HFFc6 (cell line): Measurements from ENCODE around the gene ASB18. TPM values are rescaled to one million over a fixed set of nuclear protein-coding genes. Genes with fewer than 3 reads are reported as not detected.

ENCODE experiments used
- DNase-seq: peaks from one replicate; pipeline ENCODE4 v3.0.0-alpha.2; 2018
- H3K27ac Mint-ChIP-seq: 2 replicates; pipeline ENCODE4 v1.8.0; 2020; ENCODE audit warnings: mild to moderate bottlenecking, mixed read lengths
- H3K27me3 Mint-ChIP-seq: 2 replicates; pipeline ENCODE4 v1.8.0; 2021; ENCODE audit warnings: mild to moderate bottlenecking, moderate library complexity, mixed read lengths; ENCODE audit not compliant: insufficient read depth
- H3K36me3 Mint-ChIP-seq: 2 replicates; pipeline ENCODE4 v1.8.0; 2021; ENCODE audit warnings: low read depth, mixed read lengths
- H3K4me1 Mint-ChIP-seq: 2 replicates; pipeline ENCODE4 v1.8.0; 2020; ENCODE audit warnings: low read depth, mixed read lengths
- H3K4me3 Mint-ChIP-seq: 2 replicates; pipeline ENCODE4 v1.8.0; 2020; ENCODE audit warnings: mild to moderate bottlenecking, moderate library complexity, mixed read lengths
- H3K9me3 Mint-ChIP-seq: 2 replicates; pipeline ENCODE4 v1.8.0; 2020; ENCODE audit warnings: mild to moderate bottlenecking, mixed read lengths
- total RNA-seq, 6 experiments: library from RNA; stranded (reverse); fragmentation: NEBNext Ultra II Directional; extraction: Animal tissue kit (Norgen Biotek cat#: 25700); gene quantifications; 2 replicates in 1 of 6; 3 replicates in 5 of 6; pipeline ENCODE4 v1.2.3, GENCODE V29; 2021
- TF ChIP-seq, protein P1 (sequence below): fragments of 200-600 bp; sonication (generic); IDR thresholded peaks from 2 replicates; pipeline ENCODE4 v1.5.0; 2021; ENCODE audit warnings: antibody characterized with exemption, mild to moderate bottlenecking

The ASB18 gene
- total RNA-seq, 6 experiments from 2014 or later, result not detected

DNA sequence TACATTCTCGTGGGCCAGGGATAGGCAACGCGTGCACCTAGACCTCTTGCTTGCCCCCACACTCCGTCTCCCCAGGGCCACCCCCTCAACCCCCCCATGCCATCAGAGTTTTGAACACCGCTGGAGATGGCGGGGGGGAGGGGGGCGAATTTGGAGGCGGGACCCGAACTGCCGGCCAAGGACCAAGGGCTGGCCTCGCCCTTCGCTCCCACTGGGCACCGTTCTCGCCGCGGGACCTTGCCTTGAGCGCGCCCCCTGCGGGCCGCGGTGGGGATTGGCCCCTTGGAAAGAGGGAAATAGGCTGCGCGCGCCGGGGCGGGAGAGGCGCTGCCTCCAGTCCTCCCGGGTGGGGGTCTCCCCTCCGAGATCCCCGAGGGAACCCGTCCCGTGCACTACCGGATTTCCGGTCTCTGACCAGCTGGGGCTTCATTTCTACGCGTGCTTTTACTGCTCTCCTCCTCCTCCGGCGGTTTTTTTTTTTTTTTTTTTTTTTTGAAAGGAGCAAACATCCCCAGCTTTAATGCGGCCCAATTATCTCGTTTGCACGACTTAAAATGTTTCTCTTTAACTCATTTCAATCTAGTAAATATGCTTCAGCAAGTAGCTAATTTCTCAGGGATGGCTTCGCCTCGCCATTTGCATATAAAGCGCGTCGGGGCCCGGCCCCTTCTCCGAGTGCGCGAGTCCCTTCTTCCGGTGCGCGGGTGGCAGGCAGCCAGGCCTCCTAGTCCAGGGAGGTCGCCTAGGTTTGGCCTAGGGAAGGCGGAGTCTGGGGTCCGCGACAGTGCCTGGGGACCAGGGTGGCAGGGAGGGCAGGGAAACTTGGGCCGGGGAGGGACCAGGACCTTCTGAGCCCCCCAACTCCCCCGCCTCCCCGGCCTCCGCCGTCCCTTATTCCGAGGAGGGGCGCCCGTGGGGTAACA, 86.0 kb downstream of the ASB18 start:
- H3K27ac Mint-ChIP-seq, result no peak overlapping the region
- no peaks in the 10 kb centered on the region for H3K36me3 Mint-ChIP-seq

DNA sequence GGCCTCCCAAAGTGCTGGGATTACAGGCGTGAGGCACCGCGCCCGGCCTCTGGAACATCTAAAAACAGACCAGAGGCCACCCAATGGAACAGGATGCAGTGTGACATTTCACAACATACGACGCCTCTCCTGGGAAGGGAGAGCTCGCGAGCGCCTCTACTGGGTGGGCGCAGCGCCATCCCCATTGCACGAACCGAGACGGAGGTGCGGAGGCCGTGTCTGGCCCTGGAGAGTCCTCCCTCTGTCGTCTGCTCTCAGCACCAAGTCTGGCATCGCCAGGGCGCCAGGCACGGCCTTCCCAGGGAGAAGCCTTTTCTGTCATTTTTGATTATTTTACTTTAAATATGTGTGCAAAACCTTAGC, 86.6 kb downstream of the ASB18 start:
- Mint-ChIP-seq H3K9me3 (no peaks in the 10 kb centered on the region), H3K4me1 (peaks cover 55% of the 10 kb centered on the region), H3K27me3 (peaks cover 18% of the 10 kb centered on the region), H3K27ac (no peak overlapping the region), H3K36me3 (no peaks in the 10 kb centered on the region), H3K4me3 (no peak overlapping the region)
- DNase-seq, result no peak
- TF ChIP-seq, protein P1, sequence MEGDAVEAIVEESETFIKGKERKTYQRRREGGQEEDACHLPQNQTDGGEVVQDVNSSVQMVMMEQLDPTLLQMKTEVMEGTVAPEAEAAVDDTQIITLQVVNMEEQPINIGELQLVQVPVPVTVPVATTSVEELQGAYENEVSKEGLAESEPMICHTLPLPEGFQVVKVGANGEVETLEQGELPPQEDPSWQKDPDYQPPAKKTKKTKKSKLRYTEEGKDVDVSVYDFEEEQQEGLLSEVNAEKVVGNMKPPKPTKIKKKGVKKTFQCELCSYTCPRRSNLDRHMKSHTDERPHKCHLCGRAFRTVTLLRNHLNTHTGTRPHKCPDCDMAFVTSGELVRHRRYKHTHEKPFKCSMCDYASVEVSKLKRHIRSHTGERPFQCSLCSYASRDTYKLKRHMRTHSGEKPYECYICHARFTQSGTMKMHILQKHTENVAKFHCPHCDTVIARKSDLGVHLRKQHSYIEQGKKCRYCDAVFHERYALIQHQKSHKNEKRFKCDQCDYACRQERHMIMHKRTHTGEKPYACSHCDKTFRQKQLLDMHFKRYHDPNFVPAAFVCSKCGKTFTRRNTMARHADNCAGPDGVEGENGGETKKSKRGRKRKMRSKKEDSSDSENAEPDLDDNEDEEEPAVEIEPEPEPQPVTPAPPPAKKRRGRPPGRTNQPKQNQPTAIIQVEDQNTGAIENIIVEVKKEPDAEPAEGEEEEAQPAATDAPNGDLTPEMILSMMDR, result no peak

More for the DNA sequence above, 86.0 kb downstream of the ASB18 start:
- DNase-seq, result no peak
- peaks cover 17% of the 10 kb centered on the region for H3K27me3 Mint-ChIP-seq
- peak overlapping the region; percentile 79 for H3K4me3 Mint-ChIP-seq
- peaks cover 55% of the 10 kb centered on the region for H3K4me1 Mint-ChIP-seq
- no peaks in the 10 kb centered on the region for H3K9me3 Mint-ChIP-seq
- TF ChIP-seq, protein P1, result peak; percentile 87

DNA sequence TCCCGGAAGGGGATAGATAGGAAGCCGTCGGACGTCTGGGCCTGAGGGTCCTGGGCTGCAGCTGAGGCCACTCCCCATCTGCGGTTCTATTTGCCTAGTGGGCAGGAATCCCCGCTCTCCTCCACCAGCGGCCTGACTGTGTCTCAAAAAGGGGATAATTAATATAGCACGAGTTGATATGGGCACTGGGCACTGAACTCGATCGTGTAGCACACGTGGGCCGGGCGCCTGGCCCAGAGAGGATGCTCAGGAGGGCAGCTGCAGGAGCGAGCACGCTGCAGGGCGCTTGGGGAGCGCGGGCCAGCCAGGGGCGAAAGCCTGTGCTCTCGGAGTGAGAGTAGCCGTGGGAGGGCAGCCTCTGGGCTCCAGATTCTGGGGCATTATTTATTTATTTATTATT, 87.3 kb downstream of the ASB18 start:
- Mint-ChIP-seq H3K27ac (no peak overlapping the region), H3K4me1 (peaks cover 58% of the 10 kb centered on the region), H3K4me3 (no peak overlapping the region), H3K36me3 (no peaks in the 10 kb centered on the region), H3K27me3 (peaks cover 22% of the 10 kb centered on the region), H3K9me3 (no peaks in the 10 kb centered on the region)
- TF ChIP-seq, protein P1, result no peak
- DNase-seq, result no peak

DNA sequence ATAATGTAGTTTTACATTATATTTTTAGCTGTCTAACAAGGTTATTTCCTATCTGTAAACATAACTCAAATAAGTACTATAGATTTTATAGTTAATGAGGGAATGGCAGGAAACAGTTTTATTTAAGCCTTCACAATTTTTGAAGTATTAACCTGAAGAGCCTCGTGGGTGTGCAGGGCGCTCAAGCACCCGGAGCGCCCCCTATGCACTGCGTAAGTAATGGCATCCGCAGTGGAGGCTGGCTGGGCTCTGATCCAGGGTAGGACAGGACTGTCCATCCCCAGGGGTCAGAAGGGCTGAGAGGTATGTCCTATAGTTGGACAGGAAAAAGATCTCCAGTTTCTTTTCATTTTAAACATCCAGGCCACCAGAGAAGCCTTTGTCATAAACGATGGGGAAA, 87.8 kb downstream of the ASB18 start:
- H3K9me3 Mint-ChIP-seq, result no peaks in the 10 kb centered on the region
- H3K27ac Mint-ChIP-seq, result no peak overlapping the region
- H3K27me3 Mint-ChIP-seq, result peaks cover 22% of the 10 kb centered on the region
- H3K36me3 Mint-ChIP-seq, result no peaks in the 10 kb centered on the region
- DNase-seq, result no peak
- H3K4me1 Mint-ChIP-seq, result peaks cover 60% of the 10 kb centered on the region
- H3K4me3 Mint-ChIP-seq, result no peak overlapping the region
- TF ChIP-seq, protein P1, result peak; percentile 80

DNA sequence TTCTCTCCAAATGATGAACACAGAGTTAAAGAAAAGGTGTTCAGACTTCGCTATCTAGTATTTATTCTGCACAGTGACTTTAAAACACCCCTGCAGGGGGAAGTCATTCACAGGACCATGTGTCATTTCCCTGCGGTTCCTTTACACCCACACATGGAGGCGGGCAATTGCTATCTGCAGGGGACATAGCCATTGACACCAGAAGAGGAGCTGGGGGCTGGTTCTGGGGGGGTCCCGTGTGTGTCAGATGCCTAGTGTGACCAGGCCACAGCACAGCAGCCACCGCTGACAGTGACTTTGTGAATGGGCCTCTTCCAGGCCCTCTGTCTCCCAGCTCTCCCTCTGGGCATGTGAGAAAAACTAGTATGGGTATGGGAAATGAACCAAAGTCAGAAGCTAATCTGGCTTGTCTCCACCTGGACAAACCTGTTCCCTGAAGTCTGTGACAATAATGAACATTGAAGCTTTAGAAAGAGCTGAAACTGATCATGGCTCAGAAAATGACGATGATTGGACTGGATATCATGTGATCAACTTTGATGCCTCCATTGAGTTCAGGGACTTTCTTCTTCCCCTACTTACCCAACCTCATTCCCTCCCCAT, 88.6 kb downstream of the ASB18 start:
- DNase-seq, result no peak
- Mint-ChIP-seq H3K4me3 (no peak overlapping the region), H3K27ac (no peak overlapping the region), H3K4me1 (peaks cover 56% of the 10 kb centered on the region), H3K27me3 (peaks cover 28% of the 10 kb centered on the region), H3K36me3 (no peaks in the 10 kb centered on the region), H3K9me3 (no peaks in the 10 kb centered on the region)
- TF ChIP-seq, protein P1, result no peak
